H9 (cell line): ENCODE data around the gene PCID2. TPM values are rescaled to one million over a fixed set of nuclear protein-coding genes. Genes with fewer than 3 reads are reported as not detected.

Source experiments
- DNase-seq: peaks from one replicate; pipeline ENCODE4 v3.0.0-alpha.2; 2017
- H2AFZ ChIP-seq: one replicate; pipeline ENCODE4 v1.6.1; 2013; ENCODE audit warnings: mild to moderate bottlenecking, low read length, control low read depth, moderate library complexity
- H2AK5ac ChIP-seq: 2 replicates; pipeline ENCODE4 v1.6.1; 2013; ENCODE audit warnings: low read length, control low read depth, mixed read lengths; ENCODE audit not compliant: insufficient read length
- H2BK120ac ChIP-seq: one replicate; pipeline ENCODE4 v1.6.1; 2013; ENCODE audit warnings: low read depth, mild to moderate bottlenecking, low read length, control low read depth, inconsistent platforms; ENCODE audit not compliant: poor library complexity, severe bottlenecking
- H2BK12ac ChIP-seq: 2 replicates; pipeline ENCODE4 v1.6.1; 2013; ENCODE audit warnings: low read length, control low read depth, mixed read lengths, low read depth; ENCODE audit not compliant: insufficient read length
- H2BK15ac ChIP-seq: 2 replicates; pipeline ENCODE4 v1.6.1; 2013; ENCODE audit warnings: low read depth, low read length, control low read depth
- H2BK20ac ChIP-seq: one replicate; pipeline ENCODE4 v1.6.1; 2013; ENCODE audit warnings: low read depth, mild to moderate bottlenecking, low read length, control low read depth, inconsistent platforms; ENCODE audit not compliant: poor library complexity, severe bottlenecking
- H2BK5ac ChIP-seq: 2 replicates; pipeline ENCODE4 v1.6.1; 2013; ENCODE audit warnings: low read length, control low read depth, mixed read lengths; ENCODE audit not compliant: insufficient read length
- H3K14ac ChIP-seq: 2 replicates; pipeline ENCODE4 v1.6.1; 2013; ENCODE audit warnings: low read length, control low read depth; ENCODE audit not compliant: insufficient read depth
- H3K18ac ChIP-seq: 2 replicates; pipeline ENCODE4 v1.6.1; 2013; ENCODE audit warnings: low read depth, mild to moderate bottlenecking, mixed read lengths, low read length, control low read depth; ENCODE audit not compliant: insufficient read length
- H3K23ac ChIP-seq: 2 replicates; pipeline ENCODE4 v1.6.1; 2013; ENCODE audit warnings: low read length, control low read depth, mixed read lengths, low read depth; ENCODE audit not compliant: insufficient read length
- H3K23me2 ChIP-seq: 2 replicates; pipeline ENCODE4 v1.6.1; 2013; ENCODE audit warnings: low read depth, mild to moderate bottlenecking, mixed read lengths, low read length, control low read depth; ENCODE audit not compliant: insufficient read length, poor library complexity, severe bottlenecking
- H3K27ac ChIP-seq: 2 replicates; pipeline ENCODE4 v1.5.1; 2013; ENCODE audit warnings: low read length, control low read depth, mixed read lengths, low read depth; ENCODE audit not compliant: insufficient read length
- H3K27me3 ChIP-seq: 2 replicates; pipeline ENCODE4 v1.6.1; 2013; ENCODE audit warnings: low read length, control low read depth, inconsistent platforms; ENCODE audit not compliant: insufficient read depth
- H3K4ac ChIP-seq: 2 replicates; pipeline ENCODE4 v1.6.1; 2013; ENCODE audit warnings: low read depth, mild to moderate bottlenecking, control low read depth, inconsistent platforms, low read length, moderate library complexity
- H3K4me1 ChIP-seq: 2 replicates; pipeline ENCODE4 v1.6.1; 2013; ENCODE audit warnings: low read length, control low read depth, inconsistent platforms; ENCODE audit not compliant: insufficient read depth
- H3K4me2 ChIP-seq: 2 replicates; pipeline ENCODE4 v1.6.1; 2013; ENCODE audit warnings: low read length, control low read depth, mixed read lengths; ENCODE audit not compliant: insufficient read length, insufficient read depth
- H3K56ac ChIP-seq: 2 replicates; pipeline ENCODE4 v1.6.1; 2013; ENCODE audit warnings: low read depth, mild to moderate bottlenecking, mixed read lengths, low read length, control low read depth; ENCODE audit not compliant: insufficient read length
- H3K79me1 ChIP-seq: 2 replicates; pipeline ENCODE4 v1.6.1; 2013; ENCODE audit warnings: low read depth, mild to moderate bottlenecking, moderate library complexity, low read length, control low read depth, inconsistent platforms; ENCODE audit not compliant: insufficient read depth, poor library complexity, severe bottlenecking
- H3K79me2 ChIP-seq: 2 replicates; pipeline ENCODE4 v1.6.1; 2013; ENCODE audit warnings: low read length, control low read depth, inconsistent platforms; ENCODE audit not compliant: insufficient read depth
- H3K9ac ChIP-seq: 2 replicates; pipeline ENCODE4 v1.6.1; 2013; ENCODE audit warnings: low read length, control low read depth, mixed read lengths; ENCODE audit not compliant: insufficient read length; ENCODE audit errors: extremely low read depth
- H3K9me3 ChIP-seq: one replicate; pipeline ENCODE4 v1.6.1; 2013; ENCODE audit warnings: low read depth, low read length, inconsistent platforms; ENCODE audit not compliant: control insufficient read depth
- H3T11ph ChIP-seq: one replicate; pipeline ENCODE4 v1.6.1; 2013; ENCODE audit warnings: mild to moderate bottlenecking, low read length, control low read depth, inconsistent platforms
- H4K20me1 ChIP-seq: one replicate; pipeline ENCODE4 v1.6.1; 2013; ENCODE audit not compliant: control insufficient read depth, insufficient read length, insufficient read depth
- H4K5ac ChIP-seq: 2 replicates; pipeline ENCODE4 v1.6.1; 2013; ENCODE audit warnings: low read depth, mild to moderate bottlenecking, mixed read lengths, low read length, control low read depth; ENCODE audit not compliant: insufficient read length
- H4K8ac ChIP-seq: replicated peaks from 2 replicates; pipeline ENCODE4 v1.6.1; 2013; ENCODE audit warnings: low read length, control low read depth, mixed read lengths, low read depth; ENCODE audit not compliant: insufficient read length
- H4K91ac ChIP-seq: 2 replicates; pipeline ENCODE4 v1.6.1; 2013; ENCODE audit warnings: low read depth, mild to moderate bottlenecking, moderate library complexity, mixed read lengths, low read length, control low read depth; ENCODE audit not compliant: insufficient read length
- H3K27ac Mint-ChIP-seq, 3 experiments: 2 replicates in 2 of 3; 3 replicates in 1 of 3; pipeline ENCODE4 v1.8.0; 2020 to 2021; ENCODE audit warnings: mixed read lengths in 3 of 3, mild to moderate bottlenecking in 1 of 3, moderate library complexity in 1 of 3
- H3K27me3 Mint-ChIP-seq: 2 replicates; pipeline ENCODE4 v1.8.0; 2021; ENCODE audit warnings: low read depth, mild to moderate bottlenecking, moderate library complexity, mixed read lengths
- H3K36me3 Mint-ChIP-seq, 3 experiments: 2 replicates in 2 of 3; 3 replicates in 1 of 3; pipeline ENCODE4 v1.8.0; 2020 to 2021; ENCODE audit warnings: low read depth in 3 of 3, mixed read lengths in 3 of 3; ENCODE audit not compliant: insufficient read depth in 1 of 3
- H3K4me1 Mint-ChIP-seq, 2 experiments: 2 replicates each; pipeline ENCODE4 v1.8.0; 2020; ENCODE audit warnings: mixed read lengths in 2 of 2
- H3K4me3 Mint-ChIP-seq, 2 experiments: 2 replicates in 1 of 2; 3 replicates in 1 of 2; pipeline ENCODE4 v1.8.0; 2020 to 2021; ENCODE audit warnings: mild to moderate bottlenecking in 2 of 2, mixed read lengths in 2 of 2, moderate library complexity in 1 of 2
- H3K9me3 Mint-ChIP-seq, 2 experiments: 2 replicates in 1 of 2; 3 replicates in 1 of 2; pipeline ENCODE4 v1.8.0; 2020; ENCODE audit warnings: mild to moderate bottlenecking in 2 of 2, mixed read lengths in 2 of 2, moderate library complexity in 1 of 2
- WGBS: extraction: QIAGEN DNeasy Blood & Tissue Kit; methylation state at CpG from one replicate; pipeline ENCODE4 v1.1.7; 2013; ENCODE audit warnings: missing lambda C conversion rate, low lambda C conversion rate, mixed read lengths; ENCODE audit not compliant: insufficient read length; ENCODE audit errors: extremely low coverage; 5-methylcytosine and 5-hydroxymethylcytosine counted together
- total RNA-seq: library from RNA; stranded (reverse); gene quantifications from 2 replicates; pipeline ENCODE4 v1.2.1, GENCODE V29; 2021
- TF ChIP-seq, protein P1 (sequence below): fragments of 200-600 bp; sonication (generic); conservative IDR thresholded peaks from 3 replicates; pipeline ENCODE4 v1.8.0; 2021; ENCODE audit warnings: antibody characterized with exemption, mild to moderate bottlenecking

Gene PCID2
- total RNA-seq, 1 experiment from 2014 or later, result 66.0 TPM

DNA sequence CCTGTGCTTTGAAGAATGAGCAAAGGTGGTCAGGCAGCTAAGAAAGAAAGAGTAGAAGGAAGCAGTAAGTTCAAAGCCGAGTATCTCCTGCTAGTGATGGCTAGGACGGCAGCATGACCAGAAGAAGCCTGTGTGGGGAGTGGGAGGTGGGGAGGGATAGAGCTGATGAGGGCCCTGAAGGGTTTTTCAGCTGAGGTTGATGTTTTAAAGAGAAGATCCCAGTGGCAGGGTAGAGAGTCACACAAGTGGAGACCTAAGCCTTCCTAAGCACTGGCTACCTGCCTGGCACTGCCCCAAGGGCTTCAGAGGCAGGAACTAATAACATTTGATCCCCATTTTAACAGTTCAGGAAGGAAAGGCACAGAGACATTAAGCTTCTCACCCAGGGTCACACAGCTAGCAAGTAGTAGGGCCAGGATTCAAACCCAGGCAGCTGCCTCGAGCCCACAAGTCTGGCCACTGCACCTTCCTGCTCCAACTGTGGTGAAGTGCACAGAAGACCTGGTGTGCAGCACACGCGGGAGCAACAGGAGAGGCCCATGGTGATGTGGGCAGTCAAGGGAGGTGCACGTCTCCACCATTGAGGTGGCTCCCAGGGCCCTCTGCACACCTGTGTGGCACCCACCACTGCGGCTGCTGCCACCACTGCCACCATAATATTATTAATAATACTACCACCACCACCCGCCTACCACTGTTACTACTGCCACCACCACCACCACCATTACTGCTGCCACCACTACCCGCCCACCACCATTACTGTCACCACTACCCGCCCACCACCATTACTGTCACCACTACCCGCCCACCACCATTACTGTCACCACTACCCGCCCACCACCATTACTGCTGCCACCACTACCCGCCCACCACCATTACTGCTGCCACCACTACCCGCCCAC, 23.1 kb upstream of the PCID2 start:
- Histone ChIP-seq H2BK20ac (no peak overlapping the region), H3K4me2 (no peak overlapping the region), H4K91ac (no peak overlapping the region), H3K27me3 (no peaks in the 10 kb centered on the region), H2BK120ac (no peak overlapping the region), H2BK5ac (no peak overlapping the region), H4K5ac (no peak overlapping the region), H3K56ac (no peak overlapping the region), H3K79me1 (peaks cover 6% of the 10 kb centered on the region), H3K4ac (no peak overlapping the region), H2AK5ac (no peak overlapping the region), H2BK12ac (no peak overlapping the region), H3K18ac (no peak overlapping the region), H2AFZ (no peak overlapping the region), H3K27ac (no peak overlapping the region), H3K9ac (no peak overlapping the region), H3K23me2 (no peaks in the 10 kb centered on the region), H2BK15ac (no peak overlapping the region), H3K23ac (no peak overlapping the region), H4K20me1 (peaks cover 2% of the 10 kb centered on the region), H4K8ac (no peak overlapping the region), H3K14ac (no peak overlapping the region), H3K4me1 (no peaks in the 10 kb centered on the region), H3T11ph (no peak overlapping the region), H3K79me2 (peaks cover 5% of the 10 kb centered on the region; the same call in 1 of the 2 replicates), H3K9me3 (no peaks in the 10 kb centered on the region)
- Mint-ChIP-seq H3K4me1 (no peaks in the 10 kb centered on the region), H3K27me3 (no peaks in the 10 kb centered on the region), H3K4me3 (no peak overlapping the region; a peak in 1 of 5 replicates), H3K36me3 (peaks cover 28 to 83% (median 66%) of the 10 kb centered on the region in 3 experiments; a peak in 6 of 7 replicates), H3K27ac (0 out of 7 replicates have a peak overlapping the region, but pooled peaks of 1 of the 3 experiments have one; percentile 28), H3K9me3 (no peaks in the 10 kb centered on the region)
- TF ChIP-seq, protein P1, sequence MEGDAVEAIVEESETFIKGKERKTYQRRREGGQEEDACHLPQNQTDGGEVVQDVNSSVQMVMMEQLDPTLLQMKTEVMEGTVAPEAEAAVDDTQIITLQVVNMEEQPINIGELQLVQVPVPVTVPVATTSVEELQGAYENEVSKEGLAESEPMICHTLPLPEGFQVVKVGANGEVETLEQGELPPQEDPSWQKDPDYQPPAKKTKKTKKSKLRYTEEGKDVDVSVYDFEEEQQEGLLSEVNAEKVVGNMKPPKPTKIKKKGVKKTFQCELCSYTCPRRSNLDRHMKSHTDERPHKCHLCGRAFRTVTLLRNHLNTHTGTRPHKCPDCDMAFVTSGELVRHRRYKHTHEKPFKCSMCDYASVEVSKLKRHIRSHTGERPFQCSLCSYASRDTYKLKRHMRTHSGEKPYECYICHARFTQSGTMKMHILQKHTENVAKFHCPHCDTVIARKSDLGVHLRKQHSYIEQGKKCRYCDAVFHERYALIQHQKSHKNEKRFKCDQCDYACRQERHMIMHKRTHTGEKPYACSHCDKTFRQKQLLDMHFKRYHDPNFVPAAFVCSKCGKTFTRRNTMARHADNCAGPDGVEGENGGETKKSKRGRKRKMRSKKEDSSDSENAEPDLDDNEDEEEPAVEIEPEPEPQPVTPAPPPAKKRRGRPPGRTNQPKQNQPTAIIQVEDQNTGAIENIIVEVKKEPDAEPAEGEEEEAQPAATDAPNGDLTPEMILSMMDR, result no peak
- WGBS, result no CpG with 5 or more reads among the region's 14 CpGs
- no peak for DNase-seq
